SK-N-SH treated with all-trans-retinoic acid at 6 μM for 48 hours (cell line): ENCODE data around the gene ATP6V0E1.

Source experiments
- ARNTL ChIP-seq: fragments of 450-650 bp; formaldehyde crosslinking; IDR thresholded peaks from 2 replicates; pipeline ENCODE4 v1.5.0; 2020; ENCODE audit warnings: low read depth, mild to moderate bottlenecking, moderate library complexity, borderline replicate concordance
- GLIS3 ChIP-seq: fragments of 250-450 bp; sonication (Bioruptor Pico); IDR thresholded peaks from 2 replicates; pipeline ENCODE4 v1.5.0; 2020; ENCODE audit warnings: mild to moderate bottlenecking, moderate library complexity
- OSR1 ChIP-seq: fragments of 250-450 bp; sonication (Bioruptor Pico); IDR thresholded peaks from 2 replicates; pipeline ENCODE4 v1.8.0; 2022; ENCODE audit warnings: moderate library complexity, mild to moderate bottlenecking, inconsistent platforms
- PPARA ChIP-seq: fragments of 250-450 bp; sonication (Bioruptor Pico); IDR thresholded peaks from 2 replicates; pipeline ENCODE4 v1.5.0; 2020; ENCODE audit warnings: mild to moderate bottlenecking, borderline replicate concordance
- RARB ChIP-seq: fragments of 250-450 bp; sonication (Bioruptor Pico); IDR thresholded peaks from 2 replicates; pipeline ENCODE4 v1.8.0; 2021; ENCODE audit warnings: mild to moderate bottlenecking, moderate library complexity
- ZFP3 ChIP-seq: fragments of 250-450 bp; sonication (Bioruptor Pico); IDR thresholded peaks from 2 replicates; pipeline ENCODE4 v1.5.0; 2020; ENCODE audit warnings: mild to moderate bottlenecking, moderate library complexity
- ZFP30 ChIP-seq: fragments of 450-650 bp; formaldehyde crosslinking; IDR thresholded peaks from 2 replicates; pipeline ENCODE4 v1.5.0; 2022; ENCODE audit warnings: mild to moderate bottlenecking, moderate library complexity
- ZNF70 ChIP-seq: fragments of 450-650 bp; formaldehyde crosslinking; IDR thresholded peaks from 2 replicates; pipeline ENCODE4 v1.5.0; 2020; ENCODE audit warnings: mild to moderate bottlenecking, moderate library complexity

- no peak for TF ChIP-seq GLIS3
- no peak for TF ChIP-seq OSR1 (CRISPR knock-in tag)
- no peak for TF ChIP-seq RARB (CRISPR knock-in tag)
- no peak for TF ChIP-seq PPARA (CRISPR knock-in tag)
- no peak for TF ChIP-seq ARNTL (CRISPR knock-in tag)
- no peak for TF ChIP-seq ZFP30 (CRISPR knock-in tag)
- TF ChIP-seq ZFP3 = no peak
- no peak for TF ChIP-seq ZNF70 (CRISPR knock-in tag)
Measured at GRCh38 chr5:172946146-172946545, 37.4 kb upstream of the ATP6V0E1 start.
